Measurements from ENCODE around the gene RETREG2.
"Not testable (repeated sequence)": the region's sequence is repeated elsewhere in the genome, so short reads cannot be mapped to it uniquely, and the experiment has no call there.

The RETREG2 gene

GRCh38 chr2:219199470-219200211 is 21.6 kb downstream of the RETREG2 start:
- no peaks in the 10 kb centered on the region for H3K27me3 ChIP-seq (ENCODE audit: insufficient read depth, low read length)
- no peak overlapping the region for H3K9ac ChIP-seq (ENCODE audit: low read depth, low read length)
- no peaks in the 10 kb centered on the region for H3K4me1 ChIP-seq (ENCODE audit: insufficient read depth, low read length)
- H3K27ac ChIP-seq (ENCODE audit: low read depth, low read length): no peak overlapping the region
- no peaks in the 10 kb centered on the region for H3K36me3 ChIP-seq (ENCODE audit: insufficient read depth, low read length)
- WGBS: 89% methylated on average over 11 of the region's 12 CpGs
- no peaks in the 10 kb centered on the region for H3K9me3 ChIP-seq (ENCODE audit: insufficient read depth, low read depth, low read length)
- H3K4me3 ChIP-seq (ENCODE audit: low read length): no peak overlapping the region

GRCh38 chr2:219200502-219201326 is 22.6 kb downstream of the RETREG2 start:
- not testable (repeated sequence) for H3K9me3 ChIP-seq (ENCODE audit: insufficient read depth, low read depth, low read length); H3K4me1 ChIP-seq (ENCODE audit: insufficient read depth, low read length); H3K4me3 ChIP-seq (ENCODE audit: low read length); H3K36me3 ChIP-seq (ENCODE audit: insufficient read depth, low read length); H3K27me3 ChIP-seq (ENCODE audit: insufficient read depth, low read length); H3K9ac ChIP-seq (ENCODE audit: low read depth, low read length); H3K27ac ChIP-seq (ENCODE audit: low read depth, low read length)
- WGBS: 93% methylated on average over 24 of the region's 26 CpGs

GRCh38 chr2:219201331-219201730 is 23.3 kb downstream of the RETREG2 start:
- not testable (repeated sequence) for H3K27me3 ChIP-seq (ENCODE audit: insufficient read depth, low read length); H3K4me3 ChIP-seq (ENCODE audit: low read length); H3K9me3 ChIP-seq (ENCODE audit: insufficient read depth, low read depth, low read length); H3K27ac ChIP-seq (ENCODE audit: low read depth, low read length); H3K36me3 ChIP-seq (ENCODE audit: insufficient read depth, low read length); H3K4me1 ChIP-seq (ENCODE audit: insufficient read depth, low read length); H3K9ac ChIP-seq (ENCODE audit: low read depth, low read length)
- WGBS: 91% methylated on average over 18 of the region's 21 CpGs

- H3K9ac ChIP-seq (ENCODE audit: low read depth, low read length): no peak overlapping the region
- 0 out of 2 replicates have a peak, but pooled peaks cover 3% of the 10 kb centered on the region for H3K4me1 ChIP-seq (ENCODE audit: insufficient read depth, low read length)
- WGBS: 94% methylated on average over 7 of the region's 7 CpGs
- peaks cover 16% of the 10 kb centered on the region for H3K36me3 ChIP-seq (ENCODE audit: insufficient read depth, low read length)
- H3K9me3 ChIP-seq (ENCODE audit: insufficient read depth, low read depth, low read length): no peaks in the 10 kb centered on the region
- H3K27ac ChIP-seq (ENCODE audit: low read depth, low read length): no peak overlapping the region
- H3K27me3 ChIP-seq (ENCODE audit: insufficient read depth, low read length): no peaks in the 10 kb centered on the region
- H3K4me3 ChIP-seq (ENCODE audit: low read length): no peak overlapping the region
These were observed 26.5 kb downstream of the RETREG2 start for GRCh38 chr2:219204425-219205164.

- WGBS: 91% methylated on average over 4 of the region's 5 CpGs
- Histone ChIP-seq H3K9me3 (ENCODE audit: insufficient read depth, low read depth, low read length) (no peaks in the 10 kb centered on the region), H3K9ac (ENCODE audit: low read depth, low read length) (no peak overlapping the region)
These were observed 27.1 kb downstream of the RETREG2 start for GRCh38 chr2:219205165-219205538.

GRCh38 chr2:219205981-219206327 is 27.9 kb downstream of the RETREG2 start:
- Histone ChIP-seq H3K27me3 (ENCODE audit: insufficient read depth, low read length) (no peaks in the 10 kb centered on the region), H3K27ac (ENCODE audit: low read depth, low read length) (no peak overlapping the region), H3K9ac (ENCODE audit: low read depth, low read length) (peak overlapping the region; percentile 63), H3K4me3 (ENCODE audit: low read length) (peak overlapping the region; percentile 69), H3K4me1 (ENCODE audit: insufficient read depth, low read length) (0 out of 2 replicates have a peak, but pooled peaks cover 3% of the 10 kb centered on the region), H3K36me3 (ENCODE audit: insufficient read depth, low read length) (peaks cover 29% of the 10 kb centered on the region), H3K9me3 (ENCODE audit: insufficient read depth, low read depth, low read length) (no peaks in the 10 kb centered on the region)
- WGBS: 28% methylated on average over 7 of the region's 7 CpGs

More at GRCh38 chr2:219205165-219205538, 27.1 kb downstream of the RETREG2 start:
- 0 out of 2 replicates have a peak, but pooled peaks cover 3% of the 10 kb centered on the region for H3K4me1 ChIP-seq (ENCODE audit: insufficient read depth, low read length)
- peaks cover 22% of the 10 kb centered on the region for H3K36me3 ChIP-seq (ENCODE audit: insufficient read depth, low read length)
- no peak overlapping the region for H3K27ac ChIP-seq (ENCODE audit: low read depth, low read length)
- no peaks in the 10 kb centered on the region for H3K27me3 ChIP-seq (ENCODE audit: insufficient read depth, low read length)
- H3K4me3 ChIP-seq (ENCODE audit: low read length): no peak overlapping the region

GRCh38 chr2:219206328-219207133 is 28.5 kb downstream of the RETREG2 start, which contains the start of gene ZFAND2B:
ZFAND2B (plus strand) TSS chr2:219206782; CDS start chr2:219206988, 206 bp downstream.
- peak within 1 kb of the TSS; percentile 69 for H3K4me3 ChIP-seq (ENCODE audit: low read length)
- WGBS: 2% methylated on average over 76 of the region's 76 CpGs
- H3K9me3 ChIP-seq (ENCODE audit: insufficient read depth, low read depth, low read length): no peaks in the 10 kb centered on the region
- H3K36me3 ChIP-seq (ENCODE audit: insufficient read depth, low read length): peaks cover 33% of the 10 kb centered on the region
- peak within 1 kb of the TSS; percentile 63 for H3K9ac ChIP-seq (ENCODE audit: low read depth, low read length)
- no peaks in the 10 kb centered on the region for H3K27me3 ChIP-seq (ENCODE audit: insufficient read depth, low read length)
- H3K27ac ChIP-seq (ENCODE audit: low read depth, low read length): peak within 1 kb of the TSS; percentile 86; the same call in 1 of the 2 replicates
- 0 out of 2 replicates have a peak, but pooled peaks cover 3% of the 10 kb centered on the region for H3K4me1 ChIP-seq (ENCODE audit: insufficient read depth, low read length)

GRCh38 chr2:219207134-219207883 is 29.2 kb downstream of the RETREG2 start:
- peak overlapping the region; percentile 86; the same call in 1 of the 2 replicates for H3K27ac ChIP-seq (ENCODE audit: low read depth, low read length)
- no peaks in the 10 kb centered on the region for H3K27me3 ChIP-seq (ENCODE audit: insufficient read depth, low read length)
- peak overlapping the region; percentile 44 for H3K9ac ChIP-seq (ENCODE audit: low read depth, low read length)
- peaks cover 35% of the 10 kb centered on the region for H3K36me3 ChIP-seq (ENCODE audit: insufficient read depth, low read length)
- 30% methylated on average over 22 of the region's 22 CpGs for WGBS
- 0 out of 2 replicates have a peak, but pooled peaks cover 3% of the 10 kb centered on the region for H3K4me1 ChIP-seq (ENCODE audit: insufficient read depth, low read length)
- peak overlapping the region; percentile 69 for H3K4me3 ChIP-seq (ENCODE audit: low read length)
- H3K9me3 ChIP-seq (ENCODE audit: insufficient read depth, low read depth, low read length): no peaks in the 10 kb centered on the region

GRCh38 chr2:219207884-219208740 is 30.0 kb downstream of the RETREG2 start:
- no peaks in the 10 kb centered on the region for H3K9me3 ChIP-seq (ENCODE audit: insufficient read depth, low read depth, low read length)
- H3K9ac ChIP-seq (ENCODE audit: low read depth, low read length): no peak overlapping the region
- no peak overlapping the region for H3K27ac ChIP-seq (ENCODE audit: low read depth, low read length)
- H3K36me3 ChIP-seq (ENCODE audit: insufficient read depth, low read length): peaks cover 43% of the 10 kb centered on the region
- 92% methylated on average over 17 of the region's 17 CpGs for WGBS
- H3K4me3 ChIP-seq (ENCODE audit: low read length): no peak overlapping the region
- no peaks in the 10 kb centered on the region for H3K27me3 ChIP-seq (ENCODE audit: insufficient read depth, low read length)
- H3K4me1 ChIP-seq (ENCODE audit: insufficient read depth, low read length): 0 out of 2 replicates have a peak, but pooled peaks cover 3% of the 10 kb centered on the region
